Fibroblast of lung (primary cell): ENCODE results near the gene N4BP2.

ENCODE experiments used
- CTCF ChIP-seq, 2 donors: IDR thresholded peaks in 1 of 2; conservative IDR thresholded peaks in 1 of 2; 1 replicate in 1 of 2; 2 replicates in 1 of 2; pipeline ENCODE4 v1.5.1; 2011 to 2012; ENCODE audit warnings: low read length in 2 of 2, control low read depth in 1 of 2, inconsistent platforms in 1 of 2, low read depth in 1 of 2, mild to moderate bottlenecking in 1 of 2
- EZH2 ChIP-seq: IDR thresholded peaks from 2 replicates; pipeline ENCODE4 v1.5.1; 2012; ENCODE audit warnings: low read length, control low read depth, mild to moderate bottlenecking; ENCODE audit errors: missing control alignments

- no peak for TF ChIP-seq EZH2
- TF ChIP-seq CTCF (conservative IDR thresholded peaks at IDR 0.05 in 1 of 2, IDR thresholded peaks at IDR 0.05 in 1 of 2; ENCODE audit: low read depth in 1 of 2, low read length in 2 of 2), result no peak
Observed at GRCh38 chr4:40043786-40044185, 12.9 kb upstream of the N4BP2 start.
